ENCODE data around the gene SYNE3.
"Not testable (repeated sequence)": the region's sequence is repeated elsewhere in the genome, so short reads cannot be mapped to it uniquely, and the experiment has no call there.

The SYNE3 gene

GRCh38 chr14:95523051-95523814 lies 6.8 kb upstream of the SYNE3 start:
- DNase-seq: no peak

- DNase-seq: no peak
These were observed 6.1 kb upstream of the SYNE3 start for GRCh38 chr14:95522556-95522955.

GRCh38 chr14:95522116-95522515 lies 5.7 kb upstream of the SYNE3 start:
- DNase-seq: no peak

GRCh38 chr14:95521001-95521400 lies 4.6 kb upstream of the SYNE3 start:
- DNase-seq: no peak

GRCh38 chr14:95520346-95520745 lies 3.9 kb upstream of the SYNE3 start:
- peak; percentile 54 for DNase-seq

- DNase-seq: peak; percentile 58
These were observed 3.2 kb upstream of the SYNE3 start for GRCh38 chr14:95519699-95520098.

GRCh38 chr14:95518045-95518751 lies 1.7 kb upstream of the SYNE3 start:
- no peak for DNase-seq

- DNase-seq: peak; percentile 82
These were observed 576 bp downstream of the SYNE3 start for GRCh38 chr14:95515596-95516552.

- DNase-seq: no peak
These were observed 1.4 kb downstream of the SYNE3 start for GRCh38 chr14:95515080-95515489.

GRCh38 chr14:95514131-95515079 lies 2.0 kb downstream of the SYNE3 start:
- no peak for DNase-seq

GRCh38 chr14:95513291-95513690 lies 3.2 kb downstream of the SYNE3 start:
- DNase-seq: no peak

GRCh38 chr14:95511687-95512086 lies 4.8 kb downstream of the SYNE3 start:
- no peak for DNase-seq

- no peak for DNase-seq
These were observed 5.6 kb downstream of the SYNE3 start for GRCh38 chr14:95510804-95511203.

- not testable (repeated sequence) for DNase-seq
These were observed 6.1 kb downstream of the SYNE3 start for GRCh38 chr14:95510344-95510743.

- DNase-seq: no peak
These were observed 7.0 kb downstream of the SYNE3 start for GRCh38 chr14:95509495-95509894.

GRCh38 chr14:95508377-95508776 lies 8.1 kb downstream of the SYNE3 start:
- DNase-seq: no peak

GRCh38 chr14:95507701-95508103 lies 8.7 kb downstream of the SYNE3 start:
- DNase-seq: no peak

- peak; percentile 52 for DNase-seq
These were observed 9.3 kb downstream of the SYNE3 start for GRCh38 chr14:95507174-95507573.

- DNase-seq: no peak
These were observed 11.3 kb downstream of the SYNE3 start for GRCh38 chr14:95505030-95505589.

- no peak for DNase-seq
These were observed 12.1 kb downstream of the SYNE3 start for GRCh38 chr14:95504135-95505029.
